ENCODE results near the gene ARID2. TPM values are rescaled to one million over a fixed set of nuclear protein-coding genes. Genes with fewer than 3 reads are reported as not detected.

ARID2 gene
- total and polyA plus RNA-seq, 10 of the 15 experiments (the other 5 are each of a cell fraction or from before 2014, with no cell fraction given): 9.2 to 29.8 (median 20.3) TPM

DNA sequence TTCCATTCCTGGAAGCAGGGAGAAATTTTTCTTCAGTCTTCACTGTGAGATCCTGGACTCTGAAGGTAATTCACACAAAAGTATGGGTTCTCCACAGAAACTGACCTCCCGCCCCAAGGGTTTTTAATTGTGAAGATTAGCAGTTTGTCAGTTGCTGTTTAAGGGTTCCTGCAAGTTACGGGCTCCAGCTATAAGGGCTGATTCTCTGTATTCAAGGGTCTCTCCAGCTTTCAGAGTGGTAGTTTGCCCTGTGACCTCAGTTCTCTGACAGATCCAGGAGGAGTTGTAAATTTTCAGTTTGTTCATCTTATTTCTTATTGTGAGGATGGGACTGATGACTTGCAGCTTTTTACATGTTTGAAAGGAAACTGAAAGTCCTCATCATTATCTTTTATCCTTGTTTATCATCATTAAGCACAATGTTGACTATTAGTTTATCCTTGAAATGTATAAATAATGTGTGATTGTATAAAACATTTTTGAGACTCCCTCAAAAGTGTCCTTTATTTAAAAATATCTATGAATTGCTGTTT lies 149.9 kb downstream of the ARID2 start:
- ChIA-PET RAD21 (ENCODE audit: unreplicated experiment) (no interaction called here), CTCF (interaction anchor here (1.0 kb wide), 1 partner anchor 117 kb away, joined by 3 read pairs; no protein-coding TSS in a partner anchor)
- no peak for ATAC-seq

GRCh38 chr12:45880533-45880932 lies 151.0 kb downstream of the ARID2 start:
- WGBS (ENCODE audit: insufficient coverage, insufficient replicate concordance, low lambda C conversion rate, missing lambda C conversion rate): 100% methylated on average over 2 of the region's 2 CpGs

More for the DNA sequence above, 149.9 kb downstream of the ARID2 start:
- no peak overlapping the region for H2AFZ ChIP-seq (ENCODE audit: control insufficient read depth, low read depth, low read length)
- H3K79me2 ChIP-seq (ENCODE audit: control insufficient read depth, insufficient read depth, low read length): no peaks in the 10 kb centered on the region
- H3K9ac ChIP-seq (ENCODE audit: control insufficient read depth, insufficient read depth, low read length): no peak overlapping the region
- ChIA-PET POLR2A (no interaction called here), SMC1A (ENCODE audit: uncharacterized antibody, unreplicated experiment) (no interaction called here)
- no peaks in the 10 kb centered on the region; the same call in 1 of the 3 replicates for H3K9me3 ChIP-seq (replicated peaks; ENCODE audit: control insufficient read depth, insufficient read depth, low read length)
- FAIRE-seq: no peak
- BruUV-seq (replicated peaks): no TSS peak
- no peak for TF ChIP-seq NRF1 (conservative IDR thresholded peaks at IDR 0.05; ENCODE audit: low read depth, low read length)
- 98% methylated on average over 2 of the region's 2 CpGs for WGBS (ENCODE audit: insufficient coverage, insufficient replicate concordance, low lambda C conversion rate, missing lambda C conversion rate)
- no peak overlapping the region for H3K27ac ChIP-seq (ENCODE audit: control insufficient read depth, insufficient read depth)
- no peaks in the 10 kb centered on the region for H4K20me1 ChIP-seq (ENCODE audit: control insufficient read depth, insufficient read depth)
- H3K27me3 ChIP-seq (replicated peaks in 1 of 2; ENCODE audit: control insufficient read depth in 2 of 2, insufficient read depth in 2 of 2, low read length in 1 of 2): no peaks in the 10 kb centered on the region
- DNase-seq (ENCODE audit: low read depth, low spot score): no peak
- in situ Hi-C loops (cut with MboI): no loop called here
- no peak overlapping the region for H3K4me2 ChIP-seq (ENCODE audit: control insufficient read depth, insufficient read depth)
- H3K4me3 ChIP-seq: no peak overlapping the region
- intact Hi-C loops (cut with micrococcal nuclease; ENCODE audit: unreplicated experiment): no loop called here
- H3K4me1 ChIP-seq (ENCODE audit: control insufficient read depth, insufficient read depth, low read length): no peaks in the 10 kb centered on the region
- H3K36me3 ChIP-seq (ENCODE audit: control insufficient read depth in 2 of 2, insufficient read depth in 2 of 2, low read length in 1 of 2): peaks cover 0 to 2% of the 10 kb centered on the region in 2 experiments

More at GRCh38 chr12:45880533-45880932, 151.0 kb downstream of the ARID2 start:
- in situ Hi-C loops (cut with MboI) (no loop called here), intact Hi-C loops (cut with micrococcal nuclease; ENCODE audit: unreplicated experiment) (no loop called here)
- BruUV-seq (replicated peaks): no TSS peak
- FAIRE-seq: no peak
- ChIA-PET RAD21 (ENCODE audit: unreplicated experiment) (no interaction called here), CTCF (no interaction called here), SMC1A (ENCODE audit: uncharacterized antibody, unreplicated experiment) (no interaction called here), POLR2A (no interaction called here)
- Histone ChIP-seq H3K79me2 (ENCODE audit: control insufficient read depth, insufficient read depth, low read length) (no peaks in the 10 kb centered on the region), H2AFZ (ENCODE audit: control insufficient read depth, low read depth, low read length) (no peak overlapping the region), H3K4me2 (ENCODE audit: control insufficient read depth, insufficient read depth) (no peak overlapping the region), H3K27me3 (replicated peaks in 1 of 2; ENCODE audit: control insufficient read depth in 2 of 2, insufficient read depth in 2 of 2, low read length in 1 of 2) (no peaks in the 10 kb centered on the region), H3K4me3 (no peak overlapping the region), H3K9ac (ENCODE audit: control insufficient read depth, insufficient read depth, low read length) (no peak overlapping the region), H3K4me1 (ENCODE audit: control insufficient read depth, insufficient read depth, low read length) (no peaks in the 10 kb centered on the region), H4K20me1 (ENCODE audit: control insufficient read depth, insufficient read depth) (no peaks in the 10 kb centered on the region), H3K9me3 (replicated peaks; ENCODE audit: control insufficient read depth, insufficient read depth, low read length) (peaks cover 4% of the 10 kb centered on the region), H3K36me3 (ENCODE audit: control insufficient read depth in 2 of 2, insufficient read depth in 2 of 2, low read length in 1 of 2) (peaks cover 0 to 2% of the 10 kb centered on the region in 2 experiments), H3K27ac (ENCODE audit: control insufficient read depth, insufficient read depth) (no peak overlapping the region)
- no peak for TF ChIP-seq CHD2 (IDR thresholded peaks at IDR 0.05; ENCODE audit: borderline replicate concordance, low read depth, low read length)
- no peak for ATAC-seq
- DNase-seq (ENCODE audit: low read depth, low spot score): no peak
